ENCODE data around the gene S100A5. TPM values are rescaled to one million over a fixed set of nuclear protein-coding genes. Genes with fewer than 3 reads are reported as not detected.
"Not testable (repeated sequence)": the region's sequence is repeated elsewhere in the genome, so short reads cannot be mapped to it uniquely, and the experiment has no call there.

Gene S100A5
- total and polyA plus RNA-seq, 11 donors: not detected

DNA sequence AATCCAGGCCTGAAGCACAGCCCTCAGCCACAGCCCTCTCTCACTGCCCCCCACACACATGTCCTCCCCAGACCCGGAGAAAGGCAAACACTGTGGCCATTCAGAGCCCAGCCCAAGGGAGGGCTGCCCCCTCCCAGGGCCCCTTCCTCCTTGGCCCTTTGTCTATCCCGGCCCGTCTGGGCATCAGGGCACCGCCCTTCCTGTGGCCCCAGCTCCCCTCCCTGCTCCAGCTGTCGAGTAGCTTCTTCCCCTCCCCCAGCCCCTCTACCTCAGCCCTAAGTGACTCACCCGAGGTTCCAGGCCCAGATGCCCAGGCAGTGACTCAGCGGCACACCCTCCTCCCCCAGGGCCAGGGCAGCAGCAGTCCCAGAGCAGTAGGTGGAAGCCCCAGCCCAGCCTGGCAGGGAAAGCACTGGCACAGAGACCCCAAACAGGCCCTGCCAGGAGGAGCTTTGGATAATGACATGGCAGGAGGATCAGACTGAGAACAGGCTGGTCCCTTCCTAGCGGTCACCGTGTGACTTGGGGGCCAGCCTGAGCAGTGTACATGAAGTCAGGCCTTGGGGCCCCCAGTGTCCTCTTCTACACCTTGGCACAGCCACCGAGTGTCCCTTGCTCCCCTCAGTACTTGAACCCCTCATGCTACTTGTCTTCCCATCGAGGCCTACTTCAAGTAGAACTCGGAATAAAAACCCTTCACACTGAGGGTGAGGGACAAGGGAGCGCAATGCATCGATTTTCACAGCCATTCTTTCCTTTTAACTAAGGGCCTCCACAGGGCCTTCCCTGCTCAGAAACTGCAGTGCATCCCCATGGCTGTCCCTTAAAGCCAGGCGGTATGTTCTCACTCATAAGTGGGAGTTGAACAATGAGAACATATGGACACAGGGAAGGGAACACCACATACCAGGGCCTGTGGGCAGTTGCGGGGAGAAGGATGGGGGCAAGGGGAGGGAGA lies 26.0 kb upstream of the S100A5 start:
- Histone ChIP-seq H3K4me1 (peaks cover 11 to 53% (median 32%) of the 10 kb centered on the region in 12 donors), H3K4me3 (peak overlapping the region in 1 of 12 donors; percentile 15), H3K36me3 (no peaks in the 10 kb centered on the region), H3K27me3 (no peaks in the 10 kb centered on the region), H3K9me3 (no peaks in the 10 kb centered on the region), H3K27ac (peak overlapping the region; percentile 7 to 96 (median 85))
- TF ChIP-seq CTCF (IDR thresholded peaks at IDR 0.05): no peak
- TF ChIP-seq POLR2A (IDR thresholded peaks at IDR 0.05): peak in 1 of 2 donors; percentile 46
- DNase-seq: peak; percentile 90 to 99 (median 93)
- intact Hi-C loops (cut with DNase I): loop anchor here in 8 of 10 donors (1.0 to 5.0 kb wide), 6 partner anchors 21 to 214 kb away; partner anchors contain the start of genes S100A6 (in 2 of the 8) and S100A4 (in 1 of the 8)
- WGBS, 4 donors: 48 to 58% (median 55%) methylated on average over 11 to 16 of the region's 16 CpGs
- peak; percentile 93 to 96 (median 94) for ATAC-seq

DNA sequence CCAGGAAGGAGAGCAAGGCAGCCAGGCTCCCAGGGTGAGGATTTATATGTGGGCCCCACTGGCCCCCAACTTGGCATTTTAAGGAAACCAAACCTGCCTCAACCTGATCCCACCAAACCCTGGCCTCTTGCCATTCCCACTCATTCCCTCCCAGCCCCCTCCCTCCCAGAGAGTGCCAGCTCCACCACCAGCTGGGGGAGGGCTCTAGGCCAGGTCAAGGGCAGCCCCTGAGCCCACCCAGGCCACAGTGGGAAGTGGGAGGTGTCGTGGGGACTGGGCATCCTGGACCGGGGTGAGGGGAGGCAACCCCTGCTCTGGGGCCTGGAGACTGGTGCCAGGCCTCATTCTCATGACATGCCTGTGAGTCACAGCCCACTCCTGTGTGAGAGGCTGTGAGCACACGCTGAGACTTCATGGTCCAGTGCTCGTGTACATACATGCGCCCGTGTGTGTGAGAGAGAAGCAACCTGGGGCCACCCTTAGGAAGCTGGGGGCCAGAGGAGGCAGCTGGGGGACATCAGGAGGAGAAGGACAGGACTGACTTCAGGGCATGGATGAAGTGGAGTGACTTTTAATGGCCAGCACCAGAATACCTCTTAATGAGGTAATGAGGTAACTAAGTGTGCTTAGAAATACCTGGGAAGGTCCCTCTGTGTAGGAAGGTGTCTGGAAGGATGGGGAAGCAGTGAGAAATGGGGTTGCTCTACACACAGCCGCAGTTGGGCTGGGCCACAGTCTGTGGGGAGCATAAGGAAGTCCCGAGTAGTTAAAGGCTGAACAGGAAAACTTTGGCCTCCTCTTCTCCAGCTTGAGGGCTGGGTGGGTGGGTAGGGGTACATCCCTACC lies 25.0 kb upstream of the S100A5 start, which contains the start of gene S100A2:
Gene S100A2 (minus strand): TSS at position 316 of the 846 bp plus-strand sequence. CDS start 1,967 bp downstream, outside the sequence.
- Histone ChIP-seq H3K4me3 (peak within 1 kb of the TSS in 1 of 12 donors; percentile 15), H3K27ac (peak within 1 kb of the TSS; percentile 7 to 96 (median 85)), H3K36me3 (no peaks in the 10 kb centered on the region), H3K4me1 (peaks cover 11 to 53% (median 32%) of the 10 kb centered on the region in 12 donors), H3K9me3 (no peaks in the 10 kb centered on the region), H3K27me3 (no peaks in the 10 kb centered on the region)
- peak in 3 of 4 donors; percentile 15 to 61 (median 33) for ATAC-seq
- 54 to 63% (median 62%) methylated on average over 7 to 8 of the region's 8 CpGs for WGBS, 4 donors
- no peak for TF ChIP-seq CTCF (IDR thresholded peaks at IDR 0.05)
- TF ChIP-seq POLR2A (IDR thresholded peaks at IDR 0.05): no peak
- intact Hi-C loops (cut with DNase I): loop anchor here in 8 of 10 donors (1.0 to 5.0 kb wide), 7 partner anchors 19 to 213 kb away; partner anchors contain the start of genes S100A6 (in 2 of the 8) and S100A4 (in 1 of the 8)
- peak in 2 of 5 donors; percentile 52 to 73 for DNase-seq

GRCh38 chr1:153563991-153564390 lies 23.3 kb upstream of the S100A5 start:
- Histone ChIP-seq H3K36me3 (no peaks in the 10 kb centered on the region), H3K4me1 (peaks cover 11 to 52% (median 32%) of the 10 kb centered on the region in 12 donors), H3K4me3 (no peak overlapping the region), H3K27ac (no peak overlapping the region), H3K9me3 (no peaks in the 10 kb centered on the region), H3K27me3 (no peaks in the 10 kb centered on the region)
- WGBS, 4 donors: 84 to 93% (median 89%) methylated on average over 6 to 7 of the region's 7 CpGs
- no peak for ATAC-seq
- DNase-seq: no peak
- TF ChIP-seq POLR2A (IDR thresholded peaks at IDR 0.05): no peak
- intact Hi-C loops (cut with DNase I): loop anchor here in 1 of 10 donors (2.0 kb wide), 1 partner anchor 17 kb away; no protein-coding TSS in a partner anchor

DNA sequence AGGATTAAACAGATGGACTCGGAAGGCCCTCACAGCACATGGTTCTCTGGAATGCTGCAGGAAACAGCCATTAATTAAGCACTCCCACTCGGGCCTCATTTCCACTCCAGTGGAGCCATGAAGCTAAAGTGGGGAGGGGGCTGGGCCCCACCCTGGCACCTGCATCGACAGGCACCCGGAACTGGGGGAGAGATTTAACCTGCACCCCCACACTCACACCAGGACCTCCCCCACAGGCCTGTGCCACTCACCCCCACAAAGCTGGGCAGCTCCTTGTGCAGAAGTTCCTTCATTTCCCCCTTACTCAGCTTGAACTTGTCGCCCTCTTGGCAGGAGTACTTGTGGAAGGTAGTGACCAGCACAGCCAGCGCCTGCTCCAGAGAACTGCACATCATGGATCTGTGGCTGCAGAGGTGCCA lies 22.8 kb upstream of the S100A5 start:
- intact Hi-C loops (cut with DNase I): no loop called here
- ATAC-seq: no peak
- DNase-seq: no peak
- H3K4me3 ChIP-seq: no peak overlapping the region
- H3K27me3 ChIP-seq: no peaks in the 10 kb centered on the region
- no peaks in the 10 kb centered on the region for H3K36me3 ChIP-seq
- no peak for TF ChIP-seq POLR2A (IDR thresholded peaks at IDR 0.05)
- no peak for TF ChIP-seq CTCF (IDR thresholded peaks at IDR 0.05)
- peaks cover 11 to 47% (median 28%) of the 10 kb centered on the region in 12 donors for H3K4me1 ChIP-seq
- WGBS, 4 donors: 81 to 85% (median 84%) methylated on average over 5 to 6 of the region's 6 CpGs
- H3K27ac ChIP-seq: no peak overlapping the region
- H3K9me3 ChIP-seq: no peaks in the 10 kb centered on the region

GRCh38 chr1:153562021-153562420 lies 21.3 kb upstream of the S100A5 start:
- H3K27me3 ChIP-seq; H3K9me3 ChIP-seq; ATAC-seq; DNase-seq; H3K4me3 ChIP-seq; H3K27ac ChIP-seq; H3K36me3 ChIP-seq; intact Hi-C loops (cut with DNase I): not testable (repeated sequence)
- WGBS, 4 donors: 84 to 93% (median 91%) methylated on average over 3 of the region's 3 CpGs
- peaks cover 7 to 32% (median 18%) of the 10 kb centered on the region in 12 donors for H3K4me1 ChIP-seq

All from heart left ventricle (tissue), 16 donors.